Activated B cell treated with CpG ODN at 0.5 μM for 24 hours (primary cell): ENCODE measurements around the gene RBM44. TPM values are rescaled to one million over a fixed set of nuclear protein-coding genes. Genes with fewer than 3 reads are reported as not detected.
"Not testable (repeated sequence)": the region's sequence is repeated elsewhere in the genome, so short reads cannot be mapped to it uniquely, and the experiment has no call there.

Experiments
- ATAC-seq: fragments of 200-7000 bp; cut with Tn5 transposase; one replicate; pipeline ENCODE4 v1.10.0; 2021; ENCODE audit warnings: low read depth, mild to moderate bottlenecking, moderate library complexity
- CTCF ChIA-PET: fragments of 350-600 bp; sonication (Branson Sonifier 250); formaldehyde crosslinking; loops from one replicate; lab custom pipeline; 2021; ENCODE audit warnings: antibody characterized with exemption; lab: Charles Lee
- POLR2A ChIA-PET: fragments of 350-600 bp; sonication (Branson Sonifier 250); formaldehyde crosslinking; loops from one replicate; lab custom pipeline; 2021; ENCODE audit warnings: antibody characterized with exemption; lab: Charles Lee
- DNase-seq: peaks from one replicate; pipeline ENCODE4 v3.0.0; 2022
- H3K27ac Mint-ChIP-seq: one replicate; pipeline ENCODE4 v1.8.0; 2020; ENCODE audit warnings: mixed read lengths
- H3K27me3 Mint-ChIP-seq: one replicate; pipeline ENCODE4 v1.8.0; 2021; ENCODE audit warnings: mixed read lengths
- H3K36me3 Mint-ChIP-seq: one replicate; pipeline ENCODE4 v1.8.0; 2021; ENCODE audit warnings: low read depth, mixed read lengths
- H3K4me1 Mint-ChIP-seq: one replicate; pipeline ENCODE4 v1.8.0; 2021; ENCODE audit warnings: mixed read lengths
- H3K4me3 Mint-ChIP-seq: one replicate; pipeline ENCODE4 v1.8.0; 2020; ENCODE audit warnings: mild to moderate bottlenecking, mixed read lengths
- H3K9me3 Mint-ChIP-seq: one replicate; pipeline ENCODE4 v1.8.0; 2020; ENCODE audit warnings: mixed read lengths
- CTCF ChIP-seq: fragments of 200-600 bp; IDR thresholded peaks from one replicate; pipeline ENCODE4 v1.8.0; 2022; ENCODE audit warnings: antibody characterized with exemption, mild to moderate bottlenecking
- intact Hi-C: fragments of 100-400 bp; cut with micrococcal nuclease; formaldehyde crosslinking; loops from one replicate; pipeline ENCODE4 v1.15.1; 2024
- total RNA-seq: library from RNA; stranded (reverse); gene quantifications from 2 replicates; pipeline ENCODE4 v1.2.3, GENCODE V29; 2022

The RBM44 gene
- total RNA-seq, result 0.69 and 1.3 TPM in 2 replicates

- no peak for DNase-seq
- H3K4me3 Mint-ChIP-seq, result no peak within 1 kb of the TSS
- POLR2A ChIA-PET, result interaction anchor here (0.6 kb wide), 1 partner anchor 167 kb away, joined by 3 read pairs; no protein-coding TSS in a partner anchor
These were observed at the start of gene RBM44 for GRCh38 chr2:237798236-237799059. Gene RBM44 (plus strand): TSS chr2:237798779. CDS start chr2:237813610, 14,831 bp downstream.

GRCh38 chr2:237749002-237749401 lies 49.6 kb upstream of the RBM44 start:
- intact Hi-C loops, result no loop called here
- CTCF ChIA-PET, result interaction anchor here (8.0 kb wide), 1 partner anchor 77 kb away, joined by 216 read pairs; no protein-coding TSS in a partner anchor
- Mint-ChIP-seq H3K9me3 (no peaks in the 10 kb centered on the region), H3K36me3 (peaks cover 75% of the 10 kb centered on the region), H3K27ac (no peak overlapping the region), H3K4me3 (no peak overlapping the region), H3K27me3 (no peaks in the 10 kb centered on the region), H3K4me1 (peaks cover 17% of the 10 kb centered on the region)
- DNase-seq (no peak), ATAC-seq (no peak)
- POLR2A ChIA-PET, result no interaction called here
- no peak for TF ChIP-seq CTCF

More at GRCh38 chr2:237798236-237799059, at the start of gene RBM44:
- Mint-ChIP-seq H3K36me3 (peaks cover 2% of the 10 kb centered on the region), H3K27ac (no peak within 1 kb of the TSS), H3K27me3 (no peaks in the 10 kb centered on the region), H3K4me1 (peaks cover 4% of the 10 kb centered on the region), H3K9me3 (peaks cover 5% of the 10 kb centered on the region)
- ATAC-seq, result no peak
- CTCF ChIA-PET, result no interaction called here
- intact Hi-C loops, result no loop called here
- no peak for TF ChIP-seq CTCF

GRCh38 chr2:237749961-237750360 lies 48.6 kb upstream of the RBM44 start:
- ChIA-PET POLR2A (interaction anchor here (0.7 kb wide), 1 partner anchor 57 kb away, joined by 4 read pairs; no protein-coding TSS in a partner anchor), CTCF (no interaction called here)
- Mint-ChIP-seq H3K27me3 (no peaks in the 10 kb centered on the region), H3K27ac (no peak overlapping the region), H3K9me3 (no peaks in the 10 kb centered on the region), H3K4me3 (no peak overlapping the region), H3K4me1 (peaks cover 14% of the 10 kb centered on the region), H3K36me3 (peaks cover 81% of the 10 kb centered on the region)
- no peak for ATAC-seq
- intact Hi-C loops, result loop anchor here (2.0 kb wide), 1 partner anchor 19 kb away; no protein-coding TSS in a partner anchor
- no peak for DNase-seq
- no peak for TF ChIP-seq CTCF

GRCh38 chr2:237750441-237750840 lies 48.1 kb upstream of the RBM44 start:
- H3K27ac Mint-ChIP-seq, ATAC-seq, H3K4me3 Mint-ChIP-seq, H3K27me3 Mint-ChIP-seq, H3K9me3 Mint-ChIP-seq, DNase-seq, CTCF ChIA-PET: not testable (repeated sequence)
- POLR2A ChIA-PET, result interaction anchor here (0.7 kb wide), 1 partner anchor 57 kb away, joined by 4 read pairs; no protein-coding TSS in a partner anchor
- Mint-ChIP-seq H3K36me3 (peaks cover 82% of the 10 kb centered on the region), H3K4me1 (peaks cover 12% of the 10 kb centered on the region)
- intact Hi-C loops, result loop anchor here (2.0 kb wide), 1 partner anchor 18 kb away; no protein-coding TSS in a partner anchor

GRCh38 chr2:237752761-237753165 lies 45.8 kb upstream of the RBM44 start:
- ATAC-seq (peak; percentile 91), DNase-seq (no peak)
- H3K27me3 Mint-ChIP-seq, result no peaks in the 10 kb centered on the region
- H3K9me3 Mint-ChIP-seq, result no peaks in the 10 kb centered on the region
- H3K36me3 Mint-ChIP-seq, result peaks cover 91% of the 10 kb centered on the region
- ChIA-PET CTCF (no interaction called here), POLR2A (no interaction called here)
- no peak for TF ChIP-seq CTCF
- peak overlapping the region; percentile 50 for H3K27ac Mint-ChIP-seq
- intact Hi-C loops, result no loop called here
- peaks cover 12% of the 10 kb centered on the region for H3K4me1 Mint-ChIP-seq
- no peak overlapping the region for H3K4me3 Mint-ChIP-seq
